Mucosa of descending colon (tissue), 3 donors: Measurements from ENCODE around the gene BEGAIN. TPM values are rescaled to one million over a fixed set of nuclear protein-coding genes. Genes with fewer than 3 reads are reported as not detected.
A peak's percentile ranks its signal among the peaks of the same experiment; 100 is the strongest.

Source experiments
- ATAC-seq: fragments of 200-7000 bp; cut with Tn5 transposase; one replicate; pipeline ENCODE4 v1.9.1; 2020; ENCODE audit warnings: mild to moderate bottlenecking, moderate library complexity
- DNase-seq, 3 donors: peaks; one replicate each; pipeline ENCODE4 v3.0.0-alpha.2; 2020
- H3K36me3 ChIP-seq: fragments of 200-600 bp; one replicate; pipeline ENCODE4 v1.8.0; 2021; ENCODE audit warnings: low read depth, mild to moderate bottlenecking
- H3K4me1 ChIP-seq: fragments of 200-600 bp; one replicate; pipeline ENCODE4 v1.8.0; 2021; ENCODE audit warnings: low read depth, mild to moderate bottlenecking
- H3K4me3 ChIP-seq: fragments of 200-600 bp; one replicate; pipeline ENCODE4 v1.8.0; 2021; ENCODE audit warnings: mild to moderate bottlenecking
- H3K9me3 ChIP-seq: fragments of 200-600 bp; one replicate; pipeline ENCODE4 v1.8.0; 2021; ENCODE audit warnings: mild to moderate bottlenecking
- intact Hi-C, 2 donors: fragments of 100-400 bp; cut with DNase I in 1 of 2; cut with micrococcal nuclease in 1 of 2; formaldehyde crosslinking; loops; one replicate each; pipeline versions ENCODE4 v1.11.0 to v1.11.1; 2022; cut with DNase I, micrococcal nuclease
- total RNA-seq, 3 donors: library from RNA; stranded (reverse); fragmentation: NEBNext Ultra II Directional in 2 of 3; extraction: Animal tissue kit (Norgen Biotek cat#: 25700) in 2 of 3; gene quantifications; one replicate each; pipeline versions ENCODE4 v1.2.1 to v1.2.4, GENCODE V29; 2021 to 2023
- TF ChIP-seq, protein P1 (sequence below): fragments of 200-600 bp; IDR thresholded peaks from one replicate; pipeline ENCODE4 v1.8.0; 2022; ENCODE audit warnings: antibody characterized with exemption, mild to moderate bottlenecking
- donor health status: DM: no; HTN: no; CAD: no; lungs with moderate emphysema.
- donor health status: DM: no; HTN: no; CAD: no.
- donor health status: DM: no; HTN: yes; CAD: no.

BEGAIN gene
- total RNA-seq, 3 donors from 2014 or later, result 0.75 to 2.5 (median 1.1) TPM

DNA sequence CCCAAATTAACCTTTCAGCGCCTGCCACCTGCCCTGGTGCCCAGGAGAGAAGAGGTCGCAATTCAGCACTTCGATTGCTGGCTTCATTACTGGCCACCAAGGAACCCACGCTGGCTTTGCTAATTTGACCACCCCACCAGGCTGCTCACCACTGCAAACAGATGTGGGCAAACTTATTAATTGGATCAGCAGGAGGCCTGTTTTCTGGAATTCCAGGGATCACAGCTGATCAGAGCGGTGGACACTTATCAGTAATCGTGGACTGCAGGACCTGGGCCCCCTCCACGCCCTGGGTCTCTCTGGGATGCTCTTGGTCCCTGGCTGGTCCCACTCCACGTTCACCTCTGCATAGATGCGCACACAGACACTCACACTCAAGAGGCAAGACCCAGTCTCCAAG, 27.8 kb downstream of the BEGAIN start:
- ATAC-seq (no peak), DNase-seq (no peak)
- Histone ChIP-seq H3K4me1 (peaks cover under 1% of the 10 kb centered on the region), H3K9me3 (no peaks in the 10 kb centered on the region), H3K36me3 (no peaks in the 10 kb centered on the region), H3K4me3 (no peak overlapping the region)
- TF ChIP-seq, protein P1, sequence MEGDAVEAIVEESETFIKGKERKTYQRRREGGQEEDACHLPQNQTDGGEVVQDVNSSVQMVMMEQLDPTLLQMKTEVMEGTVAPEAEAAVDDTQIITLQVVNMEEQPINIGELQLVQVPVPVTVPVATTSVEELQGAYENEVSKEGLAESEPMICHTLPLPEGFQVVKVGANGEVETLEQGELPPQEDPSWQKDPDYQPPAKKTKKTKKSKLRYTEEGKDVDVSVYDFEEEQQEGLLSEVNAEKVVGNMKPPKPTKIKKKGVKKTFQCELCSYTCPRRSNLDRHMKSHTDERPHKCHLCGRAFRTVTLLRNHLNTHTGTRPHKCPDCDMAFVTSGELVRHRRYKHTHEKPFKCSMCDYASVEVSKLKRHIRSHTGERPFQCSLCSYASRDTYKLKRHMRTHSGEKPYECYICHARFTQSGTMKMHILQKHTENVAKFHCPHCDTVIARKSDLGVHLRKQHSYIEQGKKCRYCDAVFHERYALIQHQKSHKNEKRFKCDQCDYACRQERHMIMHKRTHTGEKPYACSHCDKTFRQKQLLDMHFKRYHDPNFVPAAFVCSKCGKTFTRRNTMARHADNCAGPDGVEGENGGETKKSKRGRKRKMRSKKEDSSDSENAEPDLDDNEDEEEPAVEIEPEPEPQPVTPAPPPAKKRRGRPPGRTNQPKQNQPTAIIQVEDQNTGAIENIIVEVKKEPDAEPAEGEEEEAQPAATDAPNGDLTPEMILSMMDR, result no peak
- intact Hi-C loops, result no loop called here

DNA sequence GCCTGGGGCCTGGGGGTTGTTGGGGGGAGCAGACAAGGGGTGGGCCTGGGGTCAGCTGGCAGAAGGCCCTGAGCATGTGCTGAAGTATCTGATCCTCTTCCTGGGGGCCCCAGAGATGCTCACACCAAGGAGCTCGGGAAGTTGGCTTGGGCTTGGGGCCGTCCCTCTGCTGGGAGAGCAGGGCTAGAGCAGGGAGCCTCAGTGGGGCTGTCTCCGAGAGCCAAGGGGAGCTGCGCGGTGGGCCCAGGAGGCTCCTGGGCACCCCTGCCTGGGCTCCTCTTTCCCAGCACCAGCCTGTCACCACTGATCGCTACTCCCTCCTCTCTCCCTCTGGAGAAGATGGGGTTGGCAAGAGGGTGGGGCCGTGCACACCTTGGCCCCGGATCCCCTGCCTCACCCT, 28.3 kb downstream of the BEGAIN start:
- no peak for ATAC-seq
- DNase-seq, result no peak
- TF ChIP-seq, protein P1, result no peak
- intact Hi-C loops, result no loop called here
- H3K9me3 ChIP-seq, result no peaks in the 10 kb centered on the region
- no peaks in the 10 kb centered on the region for H3K36me3 ChIP-seq
- H3K4me3 ChIP-seq, result no peak overlapping the region
- peaks cover 5% of the 10 kb centered on the region for H3K4me1 ChIP-seq

GRCh38 chr14:100558226-100558625, 29.0 kb downstream of the BEGAIN start:
- Histone ChIP-seq H3K4me3 (no peak overlapping the region), H3K9me3 (no peaks in the 10 kb centered on the region), H3K36me3 (no peaks in the 10 kb centered on the region), H3K4me1 (peaks cover 10% of the 10 kb centered on the region)
- ATAC-seq, result no peak
- DNase-seq, result no peak
- TF ChIP-seq, protein P1, result no peak
- intact Hi-C loops, result no loop called here

- ATAC-seq (peak; percentile 15), DNase-seq (no peak)
- H3K9me3 ChIP-seq, result no peaks in the 10 kb centered on the region
- TF ChIP-seq, protein P1, result no peak
- intact Hi-C loops, result no loop called here
- peaks cover 10% of the 10 kb centered on the region for H3K4me1 ChIP-seq
- no peak overlapping the region for H3K4me3 ChIP-seq
- no peaks in the 10 kb centered on the region for H3K36me3 ChIP-seq
Measured at GRCh38 chr14:100557658-100558057, 29.6 kb downstream of the BEGAIN start.

DNA sequence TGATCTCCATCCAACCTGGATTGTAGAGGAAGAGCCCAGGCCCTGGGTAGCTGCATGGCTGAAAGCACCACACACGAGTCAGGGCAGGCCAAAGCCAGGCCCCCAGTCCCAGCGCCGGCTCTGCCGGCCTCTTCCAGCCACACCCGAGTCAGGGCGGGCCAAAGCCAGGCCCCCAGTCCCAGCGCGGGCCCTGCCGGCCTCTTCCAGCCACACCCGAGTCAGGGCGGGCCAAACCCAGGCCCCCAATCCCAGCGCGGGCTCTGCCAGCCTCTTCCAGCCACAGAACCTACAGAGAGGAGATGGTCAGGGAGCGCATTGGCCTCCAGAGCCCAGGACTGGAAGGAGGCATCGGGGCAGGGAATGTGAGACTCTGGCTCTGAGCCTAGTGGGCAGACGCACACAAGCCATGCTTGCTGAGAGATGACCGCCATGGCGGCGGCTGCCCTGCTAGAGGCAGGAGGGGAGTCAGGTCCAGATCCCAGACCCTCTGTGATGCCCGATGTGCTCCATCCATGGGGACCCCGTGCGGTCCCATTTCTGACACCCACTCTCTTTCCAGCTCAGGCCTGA, 30.2 kb downstream of the BEGAIN start:
- H3K36me3 ChIP-seq, result no peaks in the 10 kb centered on the region
- peaks cover 10% of the 10 kb centered on the region for H3K4me1 ChIP-seq
- ATAC-seq (no peak), DNase-seq (no peak)
- no peaks in the 10 kb centered on the region for H3K9me3 ChIP-seq
- intact Hi-C loops, result no loop called here
- TF ChIP-seq, protein P1, result no peak
- H3K4me3 ChIP-seq, result no peak overlapping the region

- no peak for ATAC-seq
- DNase-seq, result no peak
- intact Hi-C loops, result no loop called here
- no peaks in the 10 kb centered on the region for H3K9me3 ChIP-seq
- no peak overlapping the region for H3K4me3 ChIP-seq
- H3K4me1 ChIP-seq, result peaks cover 10% of the 10 kb centered on the region
- H3K36me3 ChIP-seq, result no peaks in the 10 kb centered on the region
- TF ChIP-seq, protein P1, result no peak
Measured at GRCh38 chr14:100556140-100556475, 31.1 kb downstream of the BEGAIN start.
